ENCODE results near the gene MSGN1.

MSGN1 gene

GRCh38 chr2:17816396-17817245, at the start of gene MSGN1:
Gene MSGN1 (plus strand): TSS chr2:17816460. CDS start chr2:17816519, 59 bp downstream.
- no peak for DNase-seq

GRCh38 chr2:17768894-17769293, 47.4 kb upstream of the MSGN1 start:
- no peak for DNase-seq

- DNase-seq, result no peak
Measured at GRCh38 chr2:17771956-17772355, 44.3 kb upstream of the MSGN1 start.

- DNase-seq, result no peak
Measured at GRCh38 chr2:17772532-17772931, 43.7 kb upstream of the MSGN1 start.

GRCh38 chr2:17780546-17780945, 35.7 kb upstream of the MSGN1 start:
- DNase-seq, result no peak

- DNase-seq, result no peak
Measured at GRCh38 chr2:17781482-17781881, 34.8 kb upstream of the MSGN1 start.

- DNase-seq, result no peak
Measured at GRCh38 chr2:17786727-17787126, 29.5 kb upstream of the MSGN1 start.

GRCh38 chr2:17788773-17789172, 27.5 kb upstream of the MSGN1 start:
- no peak for DNase-seq

GRCh38 chr2:17790536-17790935, 25.7 kb upstream of the MSGN1 start:
- DNase-seq, result no peak

GRCh38 chr2:17791121-17791816, 25.0 kb upstream of the MSGN1 start:
- no peak for DNase-seq

GRCh38 chr2:17791817-17792130, 24.5 kb upstream of the MSGN1 start:
- no peak for DNase-seq

GRCh38 chr2:17792515-17792914, 23.7 kb upstream of the MSGN1 start:
- no peak for DNase-seq

- no peak for DNase-seq
Measured at GRCh38 chr2:17793296-17793695, 23.0 kb upstream of the MSGN1 start.

- DNase-seq, result no peak
Measured at GRCh38 chr2:17793803-17794354, 22.4 kb upstream of the MSGN1 start.

GRCh38 chr2:17795309-17795708, 21.0 kb upstream of the MSGN1 start:
- DNase-seq, result no peak

- no peak for DNase-seq
Measured at GRCh38 chr2:17798338-17798737, 17.9 kb upstream of the MSGN1 start.

GRCh38 chr2:17799301-17800120, 16.7 kb upstream of the MSGN1 start:
- no peak for DNase-seq

- no peak for DNase-seq
Measured at GRCh38 chr2:17800219-17800618, 16.0 kb upstream of the MSGN1 start.

GRCh38 chr2:17800693-17801458, 15.4 kb upstream of the MSGN1 start:
- no peak for DNase-seq

- DNase-seq, result no peak
Measured at GRCh38 chr2:17803497-17803896, 12.8 kb upstream of the MSGN1 start.

- DNase-seq, result no peak
Measured at GRCh38 chr2:17804358-17804757, 11.9 kb upstream of the MSGN1 start.

GRCh38 chr2:17805166-17805565, 11.1 kb upstream of the MSGN1 start:
- no peak for DNase-seq

Measured in NCI-H526 treated with DMSO at 0.1 percent for 48 hours (cell line).